CD4-positive, alpha-beta T cell (primary cell): ENCODE data around the gene TMEM87B. TPM values are rescaled to one million over a fixed set of nuclear protein-coding genes. Genes with fewer than 3 reads are reported as not detected.
"Not testable (repeated sequence)": the region's sequence is repeated elsewhere in the genome, so short reads cannot be mapped to it uniquely, and the experiment has no call there.

Source experiments
- ATAC-seq: fragments of 200-7000 bp; cut with Tn5 transposase; one replicate; pipeline ENCODE4 v1.10.0; 2022; ENCODE audit warnings: mild to moderate bottlenecking; ENCODE audit not compliant: poor library complexity
- CTCF ChIA-PET: fragments of 350-600 bp; sonication (Branson Sonifier 250); formaldehyde crosslinking; loops from one replicate; lab custom pipeline; 2021; ENCODE audit warnings: antibody characterized with exemption, inconsistent platforms; lab: Charles Lee
- POLR2A ChIA-PET: fragments of 350-600 bp; sonication (Branson Sonifier 250); formaldehyde crosslinking; loops from one replicate; lab custom pipeline; 2021; ENCODE audit warnings: antibody characterized with exemption, inconsistent platforms; lab: Charles Lee
- DNase-seq, 14 experiments: peaks; one replicate each; pipeline ENCODE4 v3.0.0-alpha.2; 2013 to 2020; ENCODE audit warnings: mixed read lengths in 2 of 14
- H3K27ac ChIP-seq, 2 donors: one replicate each; pipeline versions ENCODE4 v1.5.1 to v1.7.0; 2013; ENCODE audit warnings: low read length in 2 of 2, low read depth in 1 of 2, mild to moderate bottlenecking in 1 of 2
- H3K27me3 ChIP-seq, 2 experiments: 1 replicate in 1 of 2; 2 replicates in 1 of 2; pipeline versions ENCODE4 v1.6.1 to v1.7.0; 2013; ENCODE audit warnings: low read length in 2 of 2, control low read depth in 1 of 2, mild to moderate bottlenecking in 1 of 2, moderate library complexity in 1 of 2; ENCODE audit not compliant: insufficient read depth in 2 of 2, control insufficient read depth in 1 of 2
- H3K36me3 ChIP-seq: one replicate; pipeline ENCODE4 v1.6.1; 2013; ENCODE audit warnings: low read length, control low read depth; ENCODE audit not compliant: insufficient read depth
- H3K4me1 ChIP-seq: one replicate; pipeline ENCODE4 v1.6.1; 2013; ENCODE audit warnings: low read length, control low read depth; ENCODE audit not compliant: insufficient read depth
- H3K4me3 ChIP-seq: one replicate; pipeline ENCODE4 v1.5.1; 2013; ENCODE audit warnings: mild to moderate bottlenecking, low read length, moderate library complexity
- H3K9me3 ChIP-seq, 2 experiments: 1 replicate in 1 of 2; 2 replicates in 1 of 2; pipeline versions ENCODE4 v1.6.1 to v1.7.0; 2013; ENCODE audit warnings: low read length in 2 of 2, mild to moderate bottlenecking in 2 of 2, control low read depth in 1 of 2, moderate library complexity in 1 of 2; ENCODE audit not compliant: control insufficient read depth in 1 of 2, insufficient read depth in 1 of 2
- H3K27ac Mint-ChIP-seq: one replicate; pipeline ENCODE4 v1.8.0; 2020; ENCODE audit warnings: mixed read lengths
- H3K27me3 Mint-ChIP-seq: one replicate; pipeline ENCODE4 v1.8.0; 2021; ENCODE audit warnings: mixed read lengths
- H3K36me3 Mint-ChIP-seq: one replicate; pipeline ENCODE4 v1.8.0; 2021; ENCODE audit warnings: low read depth, mixed read lengths
- H3K4me1 Mint-ChIP-seq: one replicate; pipeline ENCODE4 v1.8.0; 2021; ENCODE audit warnings: low read depth, mixed read lengths
- H3K4me3 Mint-ChIP-seq: one replicate; pipeline ENCODE4 v1.8.0; 2020; ENCODE audit warnings: mild to moderate bottlenecking, mixed read lengths
- H3K9me3 Mint-ChIP-seq: one replicate; pipeline ENCODE4 v1.8.0; 2020; ENCODE audit warnings: mixed read lengths
- intact Hi-C, 2 experiments: fragments of 100-400 bp; cut with DNase I in 1 of 2; cut with micrococcal nuclease in 1 of 2; formaldehyde crosslinking; loops; one replicate each; pipeline versions ENCODE4 v1.15.1 to v1.9.0; 2023 to 2025; cut with DNase I, micrococcal nuclease
- total RNA-seq, 174 experiments: library from RNA in 2 of 174; stranded (reverse) in 2 of 174; gene quantifications; one replicate each; pipeline ENCODE4 v1.2.3 and lab custom pipeline; 2021 to 2026
- TF ChIP-seq, protein P1 (sequence below): fragments of 200-600 bp; IDR thresholded peaks from one replicate; pipeline ENCODE4 v1.8.0; 2022; ENCODE audit warnings: antibody characterized with exemption, mild to moderate bottlenecking

The TMEM87B gene
- total RNA-seq, 2 experiments from 2014 or later = 8.9 to 12.1 TPM

DNA sequence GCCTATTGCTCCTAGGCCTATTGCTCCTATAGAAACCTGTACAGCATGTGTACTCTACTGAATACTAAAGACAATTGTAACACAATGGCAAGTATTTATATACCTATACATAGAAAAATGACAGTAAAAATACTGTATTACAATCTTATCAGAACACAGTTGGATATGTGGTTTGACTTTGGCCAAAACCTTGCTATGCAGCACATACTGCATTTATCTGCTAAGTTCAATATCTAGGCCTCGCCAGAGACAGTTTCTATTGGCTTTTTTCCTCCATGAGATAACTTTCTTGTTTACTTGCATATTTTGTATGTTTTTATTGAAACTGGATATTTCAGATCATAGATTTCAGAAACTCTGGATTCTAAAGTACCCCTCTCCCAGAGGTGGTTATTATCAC lies 19.3 kb upstream of the TMEM87B start:
- intact Hi-C loops = no loop called here
- ChIA-PET POLR2A (no interaction called here), CTCF (no interaction called here)
- Histone ChIP-seq H3K27me3 (no peaks in the 10 kb centered on the region), H3K4me1 (no peaks in the 10 kb centered on the region), H3K9me3 (peaks cover 5 to 26% of the 10 kb centered on the region in 2 experiments), H3K27ac (no peak overlapping the region), H3K4me3 (no peak overlapping the region), H3K36me3 (no peaks in the 10 kb centered on the region)
- no peak for DNase-seq
- Mint-ChIP-seq H3K9me3 (no peaks in the 10 kb centered on the region), H3K4me3 (no peak overlapping the region), H3K4me1 (no peaks in the 10 kb centered on the region), H3K36me3 (no peaks in the 10 kb centered on the region), H3K27ac (no peak overlapping the region), H3K27me3 (no peaks in the 10 kb centered on the region)
- TF ChIP-seq, protein P1, sequence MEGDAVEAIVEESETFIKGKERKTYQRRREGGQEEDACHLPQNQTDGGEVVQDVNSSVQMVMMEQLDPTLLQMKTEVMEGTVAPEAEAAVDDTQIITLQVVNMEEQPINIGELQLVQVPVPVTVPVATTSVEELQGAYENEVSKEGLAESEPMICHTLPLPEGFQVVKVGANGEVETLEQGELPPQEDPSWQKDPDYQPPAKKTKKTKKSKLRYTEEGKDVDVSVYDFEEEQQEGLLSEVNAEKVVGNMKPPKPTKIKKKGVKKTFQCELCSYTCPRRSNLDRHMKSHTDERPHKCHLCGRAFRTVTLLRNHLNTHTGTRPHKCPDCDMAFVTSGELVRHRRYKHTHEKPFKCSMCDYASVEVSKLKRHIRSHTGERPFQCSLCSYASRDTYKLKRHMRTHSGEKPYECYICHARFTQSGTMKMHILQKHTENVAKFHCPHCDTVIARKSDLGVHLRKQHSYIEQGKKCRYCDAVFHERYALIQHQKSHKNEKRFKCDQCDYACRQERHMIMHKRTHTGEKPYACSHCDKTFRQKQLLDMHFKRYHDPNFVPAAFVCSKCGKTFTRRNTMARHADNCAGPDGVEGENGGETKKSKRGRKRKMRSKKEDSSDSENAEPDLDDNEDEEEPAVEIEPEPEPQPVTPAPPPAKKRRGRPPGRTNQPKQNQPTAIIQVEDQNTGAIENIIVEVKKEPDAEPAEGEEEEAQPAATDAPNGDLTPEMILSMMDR = no peak
- ATAC-seq = no peak

- ChIA-PET POLR2A (interaction anchor here (0.7 kb wide), 1 partner anchor 150 kb away, joined by 3 read pairs; no protein-coding TSS in a partner anchor), CTCF (interaction anchor here (0.6 kb wide), 1 partner anchor 53 kb away, joined by 3 read pairs; no protein-coding TSS in a partner anchor)
- H3K27me3 ChIP-seq, H3K9me3 Mint-ChIP-seq, H3K4me1 ChIP-seq, H3K27me3 Mint-ChIP-seq, ATAC-seq, H3K27ac Mint-ChIP-seq, intact Hi-C loops, H3K4me3 Mint-ChIP-seq, DNase-seq, H3K36me3 Mint-ChIP-seq, H3K27ac ChIP-seq, H3K4me1 Mint-ChIP-seq, H3K36me3 ChIP-seq, H3K4me3 ChIP-seq: not testable (repeated sequence)
- H3K9me3 ChIP-seq = peaks cover 5 to 24% of the 10 kb centered on the region in 2 experiments
These were observed 15.5 kb upstream of the TMEM87B start for GRCh38 chr2:112039556-112039955.

GRCh38 chr2:112040066-112040465 lies 15.0 kb upstream of the TMEM87B start:
- H3K4me3 Mint-ChIP-seq, H3K36me3 Mint-ChIP-seq, DNase-seq, intact Hi-C loops, H3K27ac ChIP-seq, H3K27me3 Mint-ChIP-seq, H3K27me3 ChIP-seq, H3K4me3 ChIP-seq, POLR2A ChIA-PET, H3K9me3 Mint-ChIP-seq, H3K4me1 ChIP-seq, CTCF ChIA-PET, H3K36me3 ChIP-seq, H3K4me1 Mint-ChIP-seq, H3K27ac Mint-ChIP-seq, ATAC-seq: not testable (repeated sequence)
- peaks cover 1 to 25% of the 10 kb centered on the region in 2 experiments for H3K9me3 ChIP-seq

- POLR2A ChIA-PET = interaction anchor here (0.6 kb wide), 1 partner anchor 13 kb away, joined by 3 read pairs; no protein-coding TSS in a partner anchor
- intact Hi-C loops, H3K36me3 Mint-ChIP-seq, ATAC-seq, H3K27me3 Mint-ChIP-seq, H3K9me3 Mint-ChIP-seq, H3K4me3 ChIP-seq, CTCF ChIA-PET, H3K27me3 ChIP-seq, H3K4me1 ChIP-seq, H3K36me3 ChIP-seq, H3K4me3 Mint-ChIP-seq, H3K27ac Mint-ChIP-seq, H3K27ac ChIP-seq, DNase-seq, H3K4me1 Mint-ChIP-seq: not testable (repeated sequence)
- H3K9me3 ChIP-seq = peaks cover 0 to 20% of the 10 kb centered on the region in 2 experiments
These were observed 13.6 kb upstream of the TMEM87B start for GRCh38 chr2:112041460-112041859.
